MV-4-11 (cell line): Measurements from ENCODE around the gene ABHD8.

Experiments used
- DNase-seq: peaks from one replicate; lab custom pipeline; 2025; lab: John Stamatoyannopoulos, UW

The ABHD8 gene

DNA sequence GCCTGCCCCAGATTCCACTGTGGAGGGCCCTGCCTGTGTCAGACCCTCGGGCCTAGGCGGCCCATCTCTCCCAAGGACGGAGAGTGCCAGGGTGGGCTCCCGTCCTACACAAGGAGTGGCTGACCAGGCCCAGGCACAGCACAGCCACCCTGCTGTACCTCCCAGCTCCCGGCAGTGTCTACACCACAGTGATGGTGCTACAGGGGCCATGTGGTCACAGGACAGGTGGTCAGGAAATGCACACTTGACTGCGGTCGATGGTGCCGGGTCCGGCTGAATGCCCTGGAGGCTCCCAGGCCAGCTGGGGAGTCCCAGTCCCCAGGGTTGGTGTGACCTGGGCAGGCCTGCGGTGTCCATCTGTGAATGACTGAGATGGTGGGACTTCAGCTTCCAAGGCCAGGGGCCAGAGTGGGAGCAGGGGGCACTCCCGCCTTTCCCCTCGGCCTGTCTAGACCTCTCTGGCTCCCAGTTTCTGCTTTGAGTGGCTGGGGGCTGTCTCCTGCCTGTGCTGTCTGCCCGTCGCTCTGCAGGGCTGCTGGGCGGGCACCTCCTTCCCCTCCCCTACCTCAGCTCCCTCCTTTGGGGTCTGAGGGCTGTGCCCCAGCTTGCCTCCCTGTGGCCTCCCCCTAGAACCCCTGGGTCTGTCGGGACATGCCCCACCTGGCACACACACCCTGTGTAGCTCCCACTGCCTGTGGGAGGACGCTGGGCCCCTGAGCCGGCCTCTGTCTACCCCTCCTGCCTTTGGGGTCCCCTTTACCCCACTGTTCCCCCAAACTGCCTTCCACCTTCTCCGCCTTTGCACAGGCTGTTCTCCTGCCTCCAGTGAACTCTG, 18.6 kb upstream of the ABHD8 start:
- no peak for DNase-seq

DNA sequence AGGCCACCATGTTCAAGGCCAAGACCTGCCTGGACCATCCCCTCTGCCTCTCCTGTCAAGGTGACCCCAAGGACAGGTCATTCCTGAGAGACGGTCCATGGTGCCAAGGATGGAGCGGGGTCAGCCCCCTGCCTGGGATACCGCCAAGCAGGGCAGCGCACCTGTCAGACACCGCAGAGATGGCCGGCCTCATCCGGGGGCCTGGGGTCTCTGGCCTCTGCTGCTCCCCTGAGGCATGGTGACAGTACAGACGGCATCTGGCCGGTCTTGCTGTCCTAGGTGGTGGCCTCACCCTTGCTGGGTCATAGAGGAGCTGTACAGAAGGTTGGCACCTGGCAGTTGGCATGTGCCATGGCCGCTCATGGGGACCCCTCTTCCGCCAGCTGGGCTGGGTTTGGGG, 17.2 kb upstream of the ABHD8 start:
- DNase-seq: no peak

DNA sequence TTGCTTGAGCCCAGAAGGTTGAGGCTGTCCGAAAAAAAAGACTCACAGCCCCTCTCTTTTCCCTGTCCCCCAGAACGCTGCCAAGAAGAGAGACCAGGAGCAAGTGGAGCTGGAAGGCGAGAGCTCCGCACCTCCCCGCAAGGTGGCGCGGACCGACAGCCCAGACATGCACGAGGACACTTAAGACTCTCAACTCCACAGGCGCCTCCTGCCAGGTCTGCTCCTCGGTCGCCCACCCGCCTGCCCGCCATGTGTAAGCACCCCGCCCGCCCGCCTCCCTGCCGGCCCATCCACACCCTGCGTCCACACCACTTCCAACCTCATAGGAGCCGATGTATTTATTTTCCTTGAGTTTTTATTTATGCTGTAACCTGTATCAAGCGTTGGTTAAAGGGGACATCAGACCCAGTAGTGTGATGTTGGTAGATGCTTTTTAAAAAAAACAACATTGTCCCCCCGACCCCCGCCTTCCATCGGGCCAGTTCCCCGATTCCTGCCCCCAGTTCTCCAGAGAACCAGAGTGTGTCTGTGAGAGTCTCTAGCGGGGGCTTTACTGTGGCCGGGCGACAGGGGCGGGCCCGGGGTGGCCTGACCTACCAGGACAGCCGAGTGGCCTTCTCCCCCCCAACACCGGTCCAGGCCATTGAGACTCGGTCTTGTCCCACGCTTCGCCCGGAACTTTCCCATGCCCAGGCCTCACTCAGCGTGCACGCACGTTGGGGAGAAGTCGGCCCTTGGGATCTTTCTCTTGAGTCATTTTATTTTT, 16.4 kb upstream of the ABHD8 start:
- no peak for DNase-seq

DNA sequence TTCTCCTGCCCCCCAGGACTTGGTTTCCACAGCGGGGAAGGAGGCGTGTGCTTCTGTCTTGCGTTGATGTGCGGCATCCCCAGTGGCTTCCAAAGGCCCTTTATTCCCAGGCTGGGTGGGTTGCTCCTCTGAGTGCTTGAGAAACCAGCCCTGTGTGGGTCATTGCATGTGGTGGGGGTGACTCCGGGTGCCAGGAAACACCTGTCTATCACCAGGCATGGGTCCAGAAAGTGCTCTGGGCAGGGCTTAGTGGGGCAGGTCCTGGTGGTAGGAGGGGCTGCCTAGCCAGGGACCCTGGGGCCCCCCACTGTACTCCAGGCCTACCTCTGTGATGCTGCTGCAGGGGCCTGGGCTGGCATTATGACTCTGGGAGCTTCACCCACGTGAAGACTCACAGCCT, 15.7 kb upstream of the ABHD8 start:
- DNase-seq: no peak

DNA sequence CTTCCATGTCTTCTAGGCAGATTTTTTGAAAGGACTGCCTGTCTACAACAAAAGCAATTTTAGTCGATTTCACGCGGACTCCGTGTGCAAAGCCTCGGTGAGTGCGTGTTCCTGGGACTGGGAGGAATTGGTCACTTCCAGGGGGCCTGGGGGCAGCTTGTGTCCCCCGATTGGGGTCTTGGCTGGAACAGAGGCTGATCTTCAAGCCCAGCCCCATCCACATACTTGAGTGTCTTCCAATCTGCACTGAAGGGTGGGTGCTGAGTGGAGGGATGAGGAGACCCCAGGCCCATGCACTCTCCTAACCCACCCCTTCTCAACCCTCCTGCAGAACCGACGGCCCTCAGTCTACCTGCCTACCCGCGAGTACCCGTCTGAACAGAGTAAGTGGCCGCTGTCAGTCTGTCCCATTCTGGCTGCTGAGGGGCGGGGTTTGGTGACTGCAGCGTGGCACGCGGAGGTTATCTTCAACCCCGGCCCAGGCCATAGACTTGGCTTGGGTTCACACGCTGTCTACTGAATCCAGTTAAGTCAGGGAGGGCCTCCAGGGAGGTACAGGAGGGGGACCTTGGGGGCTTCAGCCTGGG, 10.9 kb upstream of the ABHD8 start:
- no peak for DNase-seq

DNA sequence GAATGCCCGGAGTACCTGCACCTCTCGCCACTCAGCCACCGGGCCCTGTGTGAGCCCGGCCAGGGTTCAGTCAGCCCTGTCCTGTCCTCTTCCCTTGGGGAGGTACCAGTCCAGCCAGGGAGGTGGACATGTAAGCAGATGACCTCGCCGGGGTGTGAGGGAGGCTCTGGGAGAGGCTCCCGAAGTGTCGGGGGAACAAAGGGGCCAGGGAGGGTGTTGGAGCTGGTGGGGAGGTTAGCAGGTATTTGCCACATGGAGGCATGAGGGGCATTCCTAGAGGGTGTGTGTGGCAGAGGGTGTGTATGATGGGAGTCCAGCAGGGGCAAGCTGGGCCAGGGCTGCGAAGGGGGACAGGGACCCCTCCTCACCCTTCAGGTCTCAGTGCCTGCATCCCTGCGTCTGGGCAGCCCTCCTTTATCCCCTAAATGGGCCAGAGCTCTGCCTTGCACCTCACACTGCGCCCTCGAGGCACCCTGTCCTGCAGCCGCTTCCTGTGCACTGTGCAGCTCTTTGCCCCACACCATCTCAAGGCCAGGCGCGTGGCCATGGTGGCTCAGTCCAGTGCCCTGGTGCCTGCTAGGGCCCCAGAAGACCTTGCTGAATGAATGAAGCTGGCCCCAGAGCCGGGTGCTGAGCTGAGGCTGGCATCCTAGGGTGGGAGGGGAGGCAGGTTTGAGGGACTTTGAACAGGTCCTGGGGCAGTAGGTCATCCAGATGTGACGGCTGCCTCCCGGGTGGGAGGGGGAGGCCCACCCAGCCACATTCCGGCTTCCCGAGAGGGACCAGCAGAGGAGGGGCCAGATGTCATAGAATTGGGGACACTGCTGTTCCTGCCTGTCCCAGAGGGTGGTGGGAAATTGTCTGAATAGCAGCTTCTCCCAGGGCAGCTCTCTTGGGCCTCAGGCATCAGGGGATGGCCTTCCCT, 9.2 kb upstream of the ABHD8 start:
- no peak for DNase-seq

DNA sequence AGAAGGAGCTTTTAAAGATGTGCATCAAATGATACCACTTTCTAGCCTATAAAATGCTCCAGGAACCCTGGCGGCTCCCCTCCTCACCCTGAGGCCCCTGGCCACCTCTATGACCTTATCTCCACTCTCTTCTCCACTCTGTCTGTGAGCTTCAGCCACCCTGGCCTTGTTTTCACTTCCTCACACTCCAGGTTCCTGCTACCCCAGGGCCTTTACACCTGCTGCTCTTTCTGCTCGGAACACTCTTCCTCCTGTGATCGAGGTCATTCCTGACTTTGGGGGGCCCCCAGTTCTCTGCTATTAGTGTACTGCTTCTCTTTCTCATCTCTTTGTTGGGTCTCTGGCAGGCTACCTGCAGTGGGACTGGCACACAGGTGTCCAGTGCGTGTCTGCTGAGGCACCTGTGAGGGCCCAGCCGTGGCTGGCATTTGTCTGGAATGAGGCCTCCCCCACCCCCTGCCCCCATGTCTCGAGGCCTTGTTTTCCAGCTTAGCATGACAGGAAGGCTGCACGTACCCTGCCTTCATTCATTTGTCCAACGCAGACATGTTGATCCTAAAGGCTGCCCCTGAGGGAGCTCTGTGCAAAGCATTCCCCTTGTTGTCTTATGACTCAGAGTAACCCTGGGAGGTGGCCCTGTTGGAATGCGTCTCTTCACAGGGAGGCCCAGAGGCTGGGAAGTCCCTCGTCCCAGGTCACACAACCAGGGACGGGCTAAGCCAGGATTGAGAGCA, 8.4 kb upstream of the ABHD8 start:
- DNase-seq: no peak

DNA sequence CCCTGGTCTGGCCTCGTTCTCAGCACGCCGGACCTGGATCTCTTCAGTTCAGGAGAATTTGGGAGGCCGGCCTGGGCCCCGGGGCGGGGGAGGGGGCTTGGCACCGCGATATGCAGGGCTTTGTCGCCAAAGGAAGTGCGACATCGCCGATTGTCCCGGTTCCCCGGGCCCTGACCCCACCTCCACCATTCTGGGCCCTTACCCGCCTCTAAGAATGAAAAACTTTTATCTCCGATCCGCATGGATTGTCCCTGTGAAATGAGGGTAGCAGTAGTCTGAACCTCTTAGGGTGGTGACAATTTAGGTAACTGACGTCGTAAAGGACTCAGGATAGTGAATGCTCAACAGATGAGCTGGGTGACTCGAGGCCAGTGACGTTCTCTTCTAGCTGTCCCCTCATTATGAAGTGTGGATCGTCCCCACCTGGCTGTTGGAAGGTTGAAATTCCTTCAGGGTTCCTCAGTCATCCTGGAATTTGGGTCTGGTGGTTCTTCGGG, 6.8 kb upstream of the ABHD8 start:
- no peak for DNase-seq

DNA sequence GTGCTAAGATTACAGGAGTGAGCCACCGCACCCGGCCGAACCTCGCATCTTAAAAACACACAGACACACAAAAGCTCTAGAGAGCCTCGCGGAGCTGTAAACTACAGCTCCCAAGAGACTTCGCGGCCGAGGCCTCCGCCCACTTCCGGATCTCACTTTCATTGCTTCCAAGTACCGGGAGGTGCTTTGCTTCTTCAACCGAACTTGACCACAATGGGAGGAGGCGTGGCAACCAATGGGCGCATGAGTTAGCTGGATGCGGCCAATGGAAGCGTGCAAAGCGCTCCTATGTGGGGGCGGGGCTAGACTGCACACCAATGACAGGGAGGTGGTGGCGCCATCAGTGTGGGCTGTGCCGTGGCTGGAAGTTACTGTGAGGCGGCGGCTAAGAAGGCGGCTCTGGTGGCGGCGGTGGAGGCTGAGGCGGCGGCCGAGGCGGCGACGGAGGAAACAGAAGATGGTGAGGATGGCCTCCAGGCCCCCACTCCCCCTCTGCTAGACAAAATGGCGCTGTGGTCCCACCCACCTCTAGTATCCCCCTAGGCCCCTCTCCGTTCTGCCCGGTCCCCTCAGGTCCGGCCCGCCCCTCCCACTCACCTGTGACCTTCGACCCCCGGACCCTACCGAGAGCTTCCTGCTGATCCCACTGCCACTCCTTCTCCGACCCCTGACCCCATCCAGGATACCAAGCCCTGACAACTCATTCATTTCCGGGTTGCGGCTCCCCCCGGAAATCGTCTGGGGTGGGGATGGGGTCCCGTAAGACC, 6.2 kb upstream of the ABHD8 start, which contains the start of gene DDA1:
Gene DDA1, plus strand, starts transcription at position 366 of the 767 bp plus-strand sequence. Its CDS starts 92 bp downstream, at position 458.
- peak; percentile 100 for DNase-seq

DNA sequence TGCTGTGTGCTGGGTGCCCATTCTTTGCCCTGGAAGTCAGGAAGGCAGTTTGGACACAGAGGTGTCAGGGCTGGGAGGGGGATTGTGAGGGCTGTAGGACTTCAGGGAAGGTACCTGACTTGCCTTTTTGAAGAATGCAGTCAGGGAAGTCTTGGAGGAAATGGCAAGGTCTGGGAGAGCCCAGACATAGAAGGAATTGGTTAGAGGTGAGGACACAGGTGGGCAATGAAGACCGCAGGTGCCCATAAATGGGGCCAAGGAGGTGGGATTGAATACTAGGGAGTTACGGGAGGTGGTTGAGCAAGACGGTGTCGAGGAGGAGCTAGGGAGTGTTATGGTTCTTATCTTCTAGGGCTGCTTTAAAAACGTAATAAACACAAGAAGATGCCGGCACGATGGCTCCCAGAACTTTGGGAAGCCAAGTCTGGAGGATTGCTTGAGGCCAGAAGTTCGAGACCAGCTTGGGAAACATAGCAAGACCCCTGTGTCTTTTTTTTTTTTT, 4.7 kb upstream of the ABHD8 start:
- DNase-seq: no peak

DNA sequence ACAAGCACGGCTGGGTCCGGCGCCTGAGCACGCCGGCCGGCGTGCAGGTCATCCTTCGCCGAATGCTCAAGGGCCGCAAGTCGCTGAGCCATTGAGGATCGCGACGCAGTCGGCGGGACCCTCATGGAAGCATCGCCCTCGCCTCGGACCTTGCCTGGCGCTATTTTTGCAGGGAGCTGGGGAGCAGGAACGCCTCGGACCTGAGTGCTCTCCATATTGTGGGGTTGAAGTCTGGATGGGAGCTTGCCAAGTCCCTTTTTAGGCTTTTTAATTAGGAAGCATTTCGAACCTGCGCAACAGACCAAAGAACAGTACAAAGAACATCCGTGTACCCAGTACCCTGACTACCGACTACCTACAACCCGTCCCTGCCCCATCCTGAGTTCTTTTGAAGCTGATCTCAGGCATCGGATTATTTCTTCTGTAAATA, 3.1 kb upstream of the ABHD8 start:
- no peak for DNase-seq

DNA sequence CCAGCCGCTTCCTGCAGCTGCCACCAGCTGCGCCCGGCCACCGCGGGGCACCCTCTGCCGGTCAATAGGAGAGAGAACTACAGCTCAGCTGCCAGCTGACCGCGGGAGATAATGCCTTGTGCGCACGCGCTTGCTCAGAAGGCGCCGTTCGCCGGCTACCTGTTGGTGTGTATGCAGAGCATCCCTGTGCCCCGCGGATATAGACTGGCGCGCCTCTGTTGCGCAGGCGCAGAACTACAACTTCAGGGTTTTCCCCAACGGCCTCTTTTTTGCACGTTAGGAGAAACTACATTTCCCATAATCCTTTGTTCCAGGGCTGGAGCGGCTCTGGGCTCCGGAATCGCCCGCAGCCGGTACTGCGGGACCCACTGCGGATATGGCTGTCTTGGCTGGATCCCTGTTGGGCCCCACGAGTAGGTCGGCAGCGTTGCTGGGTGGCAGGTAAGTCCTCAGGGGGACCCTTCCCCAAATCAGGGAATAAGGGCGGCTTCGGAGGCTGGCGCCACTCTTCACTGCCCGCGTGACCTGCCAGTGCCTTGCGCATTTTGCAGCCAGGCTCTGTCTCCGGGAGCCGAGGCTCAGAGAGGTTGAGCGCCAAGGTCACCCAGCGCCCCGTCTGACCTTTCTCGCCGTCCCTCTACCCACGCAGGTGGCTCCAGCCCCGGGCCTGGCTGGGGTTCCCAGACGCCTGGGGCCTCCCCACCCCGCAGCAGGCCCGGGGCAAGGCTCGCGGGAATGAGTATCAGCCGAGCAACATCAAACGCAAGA, 2.5 kb upstream of the ABHD8 start, which contains the start of gene MRPL34:
Gene MRPL34, plus strand, starts transcription at position 356 of the 768 bp plus-strand sequence. Its CDS starts 21 bp downstream, at position 377.
- DNase-seq: peak; percentile 100

DNA sequence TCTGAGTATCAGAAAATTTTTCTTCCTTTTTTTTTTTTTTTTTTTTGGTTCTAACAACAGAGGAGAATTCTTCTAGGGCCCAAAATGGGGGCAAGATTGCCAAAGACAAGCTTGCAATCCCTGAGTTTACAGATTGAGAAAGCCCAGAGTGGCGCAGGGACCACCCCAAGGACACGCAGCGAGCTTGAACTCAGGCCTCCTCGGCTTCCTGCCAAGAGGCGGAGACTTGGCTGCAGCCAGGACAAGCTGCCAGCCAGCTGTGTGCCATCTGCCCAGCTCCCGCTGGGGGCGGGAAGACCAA, 1.9 kb upstream of the ABHD8 start:
- no peak for DNase-seq

DNA sequence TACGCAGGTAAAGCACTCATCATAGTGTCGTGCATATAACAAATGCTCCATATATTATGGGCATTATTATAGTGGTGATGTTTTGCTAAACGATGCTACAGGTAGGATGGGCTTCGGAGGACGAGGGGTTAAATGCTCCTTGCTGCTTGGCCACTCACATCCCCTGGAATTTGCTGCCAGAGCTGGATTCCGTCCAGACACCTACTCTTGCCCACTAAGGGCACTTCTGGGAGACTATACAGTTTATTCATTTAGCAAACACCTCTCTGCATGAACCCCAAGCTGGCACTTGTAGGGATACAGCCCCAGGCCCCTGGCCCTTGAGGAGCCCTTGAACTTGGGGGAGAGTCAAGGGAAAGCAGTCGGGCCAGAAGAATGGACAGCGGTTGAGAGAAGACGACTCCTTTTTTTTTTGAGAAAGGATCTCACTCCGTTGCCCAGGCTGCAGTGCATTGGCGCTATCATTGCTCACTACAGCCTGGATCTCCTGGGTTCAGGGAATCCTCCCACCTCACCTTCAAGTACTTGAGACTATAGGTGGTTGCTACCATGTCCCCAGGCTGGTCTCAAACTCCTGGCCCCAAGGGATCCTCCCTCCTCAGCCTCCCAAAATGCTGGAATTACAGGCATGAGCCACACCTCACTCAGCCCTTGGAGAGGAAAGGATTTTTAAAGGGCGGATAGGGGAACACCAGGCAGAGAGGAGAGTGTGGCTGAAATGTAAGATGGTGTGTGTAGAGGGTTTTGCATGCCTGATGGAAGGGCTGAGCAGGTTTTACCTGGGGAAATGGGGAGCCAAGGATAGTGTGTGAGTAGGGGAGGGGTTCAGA, 1.4 kb upstream of the ABHD8 start:
- no peak for DNase-seq

DNA sequence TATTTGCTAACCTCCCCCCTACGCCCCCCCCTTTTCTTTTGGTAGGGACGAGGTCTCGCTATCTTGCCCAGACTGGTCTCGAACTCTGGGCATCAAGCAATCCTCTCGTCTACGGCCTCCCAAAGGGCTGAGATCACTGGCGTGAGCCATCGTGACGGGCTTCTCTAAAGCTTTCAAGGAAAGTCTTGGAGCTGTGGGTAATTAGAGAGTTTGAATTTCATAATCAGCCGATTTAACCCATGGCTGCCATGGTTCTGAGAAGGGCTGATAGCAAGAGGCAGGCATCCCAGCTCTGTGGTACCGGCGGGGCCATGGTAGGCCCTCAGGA, 679 bp upstream of the ABHD8 start:
- DNase-seq: no peak

DNA sequence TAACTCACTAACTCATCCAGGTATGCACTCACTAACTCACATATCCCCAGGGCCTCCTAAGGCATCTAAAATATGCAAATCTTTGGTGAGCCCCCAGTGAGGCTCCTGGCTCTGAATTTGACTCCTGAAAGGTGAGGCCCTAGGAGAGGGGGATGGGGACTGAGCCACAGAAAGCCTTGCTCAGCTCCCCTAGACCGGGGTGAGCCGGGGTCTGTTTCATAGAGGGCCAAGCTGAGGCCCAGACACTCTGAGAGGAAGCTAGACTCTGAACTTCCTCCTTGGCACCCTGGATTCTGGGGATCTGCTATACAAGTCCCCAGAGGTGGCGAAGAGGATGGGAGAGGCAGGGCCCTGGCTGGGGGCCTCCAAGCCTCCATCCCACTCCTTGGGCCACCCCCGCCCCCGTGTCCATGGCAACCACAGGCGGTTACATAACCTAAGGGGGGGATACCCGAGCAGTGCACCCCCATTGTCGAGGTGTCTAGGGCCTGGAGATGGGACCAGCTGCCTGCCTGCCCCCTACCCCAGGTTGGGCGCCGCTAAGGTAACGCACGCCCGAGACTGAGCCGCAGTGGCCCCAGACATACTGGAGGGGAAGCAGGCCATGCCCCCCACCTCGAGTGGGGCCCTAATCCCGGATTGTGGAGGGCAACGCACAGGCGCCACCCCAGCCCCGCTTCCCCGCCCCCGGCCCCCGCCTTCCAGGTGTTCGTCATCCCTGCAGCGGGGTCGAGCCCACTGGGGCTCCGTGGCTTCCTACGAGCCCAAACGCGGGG, 646 bp downstream of the ABHD8 start:
- peak; percentile 55 for DNase-seq

DNA sequence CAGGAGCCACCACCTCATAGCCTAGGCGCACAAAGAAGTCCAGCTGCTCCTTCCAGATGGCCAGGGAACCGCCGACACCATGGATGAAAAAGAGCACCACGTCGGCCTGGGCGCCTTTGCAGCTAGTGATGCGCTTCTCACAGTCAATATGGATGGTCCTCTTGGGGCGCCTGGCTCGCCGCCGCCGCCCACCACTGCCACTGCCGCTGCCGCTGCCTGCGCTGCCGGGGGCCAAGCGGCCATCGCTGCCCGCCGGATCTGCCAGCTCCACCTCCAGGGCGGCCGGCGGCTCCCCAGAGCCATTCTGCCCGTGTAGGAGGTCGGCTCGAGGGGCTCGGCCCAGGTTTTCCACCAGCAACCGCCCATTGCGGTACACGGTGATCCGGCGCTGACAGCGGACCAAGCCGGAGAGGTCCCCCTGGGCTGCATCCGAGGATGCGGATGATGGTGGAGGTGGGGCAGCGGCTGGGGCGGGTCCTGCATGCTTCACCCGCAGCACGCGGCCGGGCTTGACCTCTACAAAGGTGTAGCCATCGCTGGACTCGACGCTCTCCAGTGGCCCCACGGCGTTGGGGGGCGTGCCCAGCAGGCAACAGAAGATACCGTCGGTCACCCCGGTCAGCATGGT, 2.1 kb downstream of the ABHD8 start:
- no peak for DNase-seq
